Measurements from ENCODE around the gene CYP2W1.

The CYP2W1 gene

DNA sequence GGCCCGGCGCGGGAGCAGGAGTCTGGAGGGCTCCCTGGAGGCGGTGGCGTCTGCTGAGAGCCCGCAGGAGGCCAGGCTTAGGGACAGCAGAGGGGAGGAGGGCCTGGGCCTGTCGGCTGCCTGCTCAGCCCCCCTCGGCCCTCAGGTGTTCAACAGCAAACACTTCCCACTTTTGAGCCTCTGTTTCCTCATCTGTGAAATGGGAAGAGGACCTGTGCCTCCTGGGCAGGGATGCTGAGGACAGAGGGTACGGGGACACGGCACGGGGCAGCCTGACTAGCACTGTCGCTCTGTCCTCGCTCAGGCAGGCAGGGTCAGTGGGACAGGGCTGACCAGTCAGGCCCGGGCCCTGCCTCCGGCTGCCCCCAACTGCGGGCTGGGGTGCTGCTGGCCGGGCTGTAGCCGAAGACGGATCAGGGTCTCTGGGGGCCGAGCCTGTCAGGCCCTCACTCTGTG is 663 bp downstream of the CYP2W1 start:
- DNase-seq: no peak

GRCh38 chr7:984361-985126 is 1.6 kb downstream of the CYP2W1 start:
- DNase-seq: no peak

DNA sequence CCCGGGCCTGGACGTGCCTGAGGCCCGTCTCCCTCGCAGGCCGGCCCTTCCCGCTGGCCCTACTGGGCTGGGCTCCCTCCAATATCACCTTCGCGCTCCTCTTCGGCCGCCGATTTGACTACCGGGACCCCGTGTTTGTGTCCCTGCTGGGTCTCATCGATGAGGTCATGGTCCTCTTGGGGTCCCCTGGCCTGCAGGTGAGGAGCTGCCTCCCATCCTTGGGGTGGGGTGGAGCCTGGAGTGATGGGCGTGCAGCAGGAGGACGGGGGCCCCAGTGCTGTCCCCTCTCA is 2.1 kb downstream of the CYP2W1 start:
- DNase-seq: no peak

- DNase-seq: no peak
Measured at GRCh38 chr7:985915-986741, 3.1 kb downstream of the CYP2W1 start.

DNA sequence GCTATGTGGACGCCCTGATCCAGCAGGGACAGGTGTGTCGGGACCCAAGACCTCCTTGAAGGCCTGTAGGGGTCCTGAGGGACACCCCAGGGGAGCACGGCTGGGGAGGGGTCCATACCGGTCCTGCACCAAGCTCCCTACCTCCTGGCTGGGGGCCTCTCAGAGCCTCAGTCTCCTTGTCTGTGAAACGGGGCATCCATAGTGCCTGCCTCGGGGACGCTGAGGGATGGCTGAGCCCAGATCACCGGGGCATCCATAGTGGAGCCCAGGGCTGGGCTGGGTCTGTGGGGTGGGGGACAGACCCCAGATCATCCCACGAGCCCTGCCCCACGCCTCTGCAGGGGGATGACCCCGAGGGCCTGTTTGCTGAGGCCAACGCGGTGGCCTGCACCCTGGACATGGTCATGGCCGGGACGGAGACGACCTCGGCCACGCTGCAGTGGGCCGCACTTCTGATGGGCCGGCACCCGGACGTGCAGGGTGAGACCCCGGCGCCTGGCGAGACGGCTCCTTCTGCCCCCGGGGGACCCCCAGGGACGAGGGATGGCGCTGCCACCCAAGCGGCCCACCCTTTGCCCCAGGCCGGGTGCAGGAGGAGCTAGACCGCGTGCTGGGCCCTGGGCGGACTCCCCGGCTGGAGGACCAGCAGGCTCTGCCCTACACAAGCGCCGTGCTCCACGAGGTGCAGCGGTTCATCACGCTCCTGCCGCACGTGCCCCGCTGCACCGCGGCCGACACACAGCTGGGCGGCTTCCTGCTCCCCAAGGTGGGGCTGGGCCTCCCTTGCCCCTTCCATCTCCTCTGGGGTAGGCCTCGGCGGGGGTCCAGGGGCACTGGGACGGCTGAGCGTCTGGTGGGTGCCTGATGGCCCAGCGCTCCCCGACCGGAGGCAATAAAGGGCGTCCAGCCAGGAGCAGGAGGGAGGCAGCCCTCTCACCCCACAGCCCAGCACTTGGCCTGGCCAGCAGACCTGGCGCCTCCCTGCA is 4.1 kb downstream of the CYP2W1 start:
- no peak for DNase-seq

- no peak for DNase-seq
Measured at GRCh38 chr7:987909-988308, 4.9 kb downstream of the CYP2W1 start.

DNA sequence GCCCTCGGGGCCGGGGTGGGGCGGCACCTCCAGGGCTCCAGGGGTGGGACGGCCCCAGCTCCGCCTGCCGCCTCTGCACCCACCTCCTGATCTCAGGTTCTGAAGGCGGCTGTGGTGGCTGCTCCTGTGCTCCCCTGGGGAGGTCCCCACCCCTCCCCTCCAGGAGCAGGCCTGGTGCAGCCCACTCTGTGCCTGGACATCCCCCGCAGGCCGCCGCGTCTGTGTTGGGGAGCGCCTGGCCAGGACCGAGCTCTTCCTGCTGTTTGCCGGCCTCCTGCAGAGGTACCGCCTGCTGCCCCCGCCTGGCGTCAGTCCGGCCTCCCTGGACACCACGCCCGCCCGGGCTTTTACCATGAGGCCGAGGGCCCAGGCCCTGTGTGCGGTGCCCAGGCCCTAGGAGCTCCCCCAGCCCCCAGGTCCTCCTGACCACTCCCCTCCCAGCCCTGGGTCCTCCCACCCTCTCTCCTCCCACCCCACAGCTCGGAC is 5.5 kb downstream of the CYP2W1 start:
- no peak for DNase-seq

- DNase-seq: no peak
Measured at GRCh38 chr7:988963-989529, 6.1 kb downstream of the CYP2W1 start.

- DNase-seq: no peak
Measured at GRCh38 chr7:990352-990932, 7.5 kb downstream of the CYP2W1 start.

- DNase-seq: no peak
Measured at GRCh38 chr7:990933-991728, 8.2 kb downstream of the CYP2W1 start.

DNA sequence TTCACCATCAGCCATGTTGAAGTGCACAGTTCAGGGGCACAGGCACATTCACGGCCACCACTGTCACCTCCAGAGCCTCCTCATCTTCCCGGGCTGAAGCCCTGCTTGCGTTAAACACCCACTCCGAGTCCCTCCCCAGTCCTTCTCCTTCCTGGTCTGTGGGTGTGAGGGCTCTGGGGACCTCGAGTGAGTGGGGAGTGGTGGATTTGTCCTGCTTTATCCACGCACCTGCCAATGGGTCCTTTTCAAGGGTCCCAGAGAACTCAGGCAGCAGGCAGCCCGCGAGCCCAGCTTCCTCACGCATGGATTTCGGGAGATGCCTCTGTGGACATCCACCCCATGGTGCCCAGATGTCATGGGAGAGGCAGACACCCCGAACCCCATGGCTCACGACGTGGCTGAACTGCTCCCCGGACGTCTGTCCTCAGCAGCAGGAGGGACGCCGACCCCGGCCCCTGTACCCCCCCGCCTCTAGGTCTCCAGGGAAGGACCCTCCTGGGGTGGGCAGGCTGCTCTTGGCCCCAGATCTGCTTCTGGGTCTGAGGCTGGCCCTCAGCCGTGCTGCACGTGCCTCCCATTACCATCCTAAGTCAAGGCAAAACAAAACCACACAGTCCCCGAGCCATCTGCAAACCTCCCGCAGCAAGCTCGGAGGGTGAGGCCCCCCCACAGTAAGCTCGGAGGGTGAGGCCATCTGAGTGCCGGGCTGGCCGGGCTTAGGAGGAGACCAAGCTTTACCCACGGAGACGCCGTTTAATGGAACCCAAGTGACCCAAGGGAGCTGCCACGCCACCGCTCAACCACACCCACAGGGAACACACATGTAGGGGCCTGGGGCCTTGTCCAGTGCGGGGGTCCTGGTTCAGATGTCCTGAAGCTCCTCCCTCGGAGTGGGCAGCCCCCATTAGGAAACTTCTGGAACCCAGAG is 9.0 kb downstream of the CYP2W1 start:
- DNase-seq: no peak

DNA sequence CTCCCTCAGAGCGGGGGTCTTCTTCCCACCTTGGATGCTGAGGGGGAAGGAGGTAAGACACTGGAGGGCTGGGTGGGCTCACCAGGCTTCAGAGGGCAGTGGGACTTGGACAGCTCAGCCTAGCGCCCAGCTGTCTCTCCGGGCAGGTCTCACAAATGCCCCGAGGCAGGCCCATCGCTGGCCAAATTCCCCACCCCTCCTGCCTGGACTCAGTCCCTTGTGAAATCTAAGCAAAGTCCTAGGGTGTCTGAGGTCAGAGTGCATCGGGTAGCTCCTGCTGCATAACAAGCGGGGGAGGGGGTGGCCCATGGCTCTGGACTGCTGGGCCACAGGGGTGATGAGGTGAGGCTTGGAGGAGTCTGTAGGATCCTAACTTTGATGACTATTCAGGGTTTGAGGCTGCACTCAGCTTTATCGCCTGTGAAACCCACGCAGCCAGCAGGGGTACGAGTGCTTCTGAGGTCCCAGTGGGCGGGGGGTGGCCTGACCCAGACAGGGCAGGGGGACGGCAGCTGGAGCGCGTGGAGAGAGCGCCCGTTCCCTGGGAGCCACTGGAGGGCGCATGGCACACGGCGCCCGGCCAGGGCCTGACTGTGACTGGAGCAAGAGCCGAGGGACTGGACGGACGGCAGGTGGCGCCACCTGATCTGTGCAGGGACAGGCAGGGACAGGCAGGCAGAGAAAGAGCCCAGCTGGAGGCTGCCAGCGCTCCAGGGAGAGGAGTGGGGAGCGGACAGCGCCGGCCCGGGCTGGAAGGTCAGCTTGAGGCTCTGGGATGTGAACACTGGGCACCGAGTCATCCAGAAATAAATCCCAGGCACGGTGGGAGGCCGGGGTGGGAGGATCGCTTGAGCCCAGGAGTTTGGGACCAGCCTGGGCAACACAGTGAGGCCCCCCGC is 10.0 kb downstream of the CYP2W1 start:
- peak; percentile 96 for DNase-seq

DNA sequence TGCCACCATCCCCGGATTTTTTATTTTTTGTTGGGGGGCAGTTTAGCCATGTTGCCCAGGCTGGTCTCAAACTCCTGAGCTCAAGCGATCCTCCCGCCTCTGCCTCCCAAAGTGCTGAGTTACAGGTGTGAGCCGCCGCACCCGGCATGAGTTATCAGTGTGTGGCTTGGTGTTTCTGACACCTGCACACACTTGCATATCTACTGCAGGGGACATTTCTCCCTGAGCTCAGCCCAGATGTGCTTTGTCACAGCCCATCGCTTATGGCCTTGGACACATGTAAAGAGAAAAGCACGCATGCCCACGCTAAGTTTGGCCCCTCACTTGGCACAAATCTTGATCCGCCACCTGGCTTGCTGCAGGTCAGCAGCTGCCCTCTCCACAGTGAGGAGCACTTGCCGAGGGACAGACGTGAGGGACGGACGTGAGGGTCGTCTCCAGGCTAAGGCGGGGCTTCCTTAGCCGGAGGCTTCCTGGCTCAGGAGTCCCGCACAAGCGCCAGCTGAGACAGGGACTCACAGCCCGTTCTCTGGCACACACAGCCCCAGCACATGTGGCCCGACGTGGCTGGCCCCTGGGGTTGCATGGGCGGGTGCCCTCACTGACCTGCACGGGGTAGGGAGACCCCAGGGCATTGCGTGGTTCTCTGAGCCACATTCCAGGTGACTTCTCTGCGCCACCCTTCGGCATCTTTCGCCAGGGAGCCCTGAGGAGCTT is 11.8 kb downstream of the CYP2W1 start:
- no peak for DNase-seq

- no peak for DNase-seq
Measured at GRCh38 chr7:995571-995970, 12.6 kb downstream of the CYP2W1 start.

- no peak for DNase-seq
Measured at GRCh38 chr7:996079-996872, 13.3 kb downstream of the CYP2W1 start.

- no peak for DNase-seq
Measured at GRCh38 chr7:997404-998395, 14.7 kb downstream of the CYP2W1 start.

All from activated CD8-positive, alpha-beta memory T cell treated with anti-CD3 and anti-CD28 coated beads, Interleukin-2, amount 50 U/mL, for 48 hours (primary cell).